Activated CD8-positive, alpha-beta memory T cell treated with anti-CD3 and anti-CD28 coated beads, Interleukin-2, amount 10 ng/mL, durations not matched to agents 7 days and 5 days (primary cell): ENCODE measurements around the gene RBM47. TPM values are rescaled to one million over a fixed set of nuclear protein-coding genes. Genes with fewer than 3 reads are reported as not detected.

Experiments used
- ATAC-seq: fragments of 150-1000 bp; cut with Tn5 transposase; one replicate; pipeline ENCODE4 v1.10.0; 2021; ENCODE audit warnings: moderate library complexity
- CTCF ChIA-PET: fragments of 350-600 bp; sonication (Branson Sonifier 250); formaldehyde crosslinking; loops from one replicate; lab custom pipeline; 2021; ENCODE audit warnings: antibody characterized with exemption; lab: Charles Lee
- DNase-seq: peaks from one replicate; pipeline ENCODE4 v3.0.0-alpha.2; 2020
- H3K27ac Mint-ChIP-seq: one replicate; pipeline ENCODE4 v1.8.0; 2021; ENCODE audit warnings: mild to moderate bottlenecking, mixed read lengths
- H3K27me3 Mint-ChIP-seq: one replicate; pipeline ENCODE4 v1.8.0; 2021; ENCODE audit warnings: mixed read lengths
- H3K36me3 Mint-ChIP-seq: one replicate; pipeline ENCODE4 v1.8.0; 2021; ENCODE audit warnings: mild to moderate bottlenecking, mixed read lengths
- H3K4me1 Mint-ChIP-seq: one replicate; pipeline ENCODE4 v1.8.0; 2021; ENCODE audit warnings: mixed read lengths
- H3K4me3 Mint-ChIP-seq: one replicate; pipeline ENCODE4 v1.8.0; 2021; ENCODE audit warnings: mild to moderate bottlenecking, moderate library complexity, mixed read lengths
- H3K9me3 Mint-ChIP-seq: one replicate; pipeline ENCODE4 v1.8.0; 2022; ENCODE audit warnings: low read depth, mixed read lengths
- total RNA-seq, 2 experiments: library from RNA; stranded (reverse); gene quantifications; one replicate each; pipeline ENCODE4 v1.2.3, GENCODE V29; 2021

RBM47 gene
- total RNA-seq, 2 experiments from 2014 or later, result 2.2 to 2.3 TPM

DNA sequence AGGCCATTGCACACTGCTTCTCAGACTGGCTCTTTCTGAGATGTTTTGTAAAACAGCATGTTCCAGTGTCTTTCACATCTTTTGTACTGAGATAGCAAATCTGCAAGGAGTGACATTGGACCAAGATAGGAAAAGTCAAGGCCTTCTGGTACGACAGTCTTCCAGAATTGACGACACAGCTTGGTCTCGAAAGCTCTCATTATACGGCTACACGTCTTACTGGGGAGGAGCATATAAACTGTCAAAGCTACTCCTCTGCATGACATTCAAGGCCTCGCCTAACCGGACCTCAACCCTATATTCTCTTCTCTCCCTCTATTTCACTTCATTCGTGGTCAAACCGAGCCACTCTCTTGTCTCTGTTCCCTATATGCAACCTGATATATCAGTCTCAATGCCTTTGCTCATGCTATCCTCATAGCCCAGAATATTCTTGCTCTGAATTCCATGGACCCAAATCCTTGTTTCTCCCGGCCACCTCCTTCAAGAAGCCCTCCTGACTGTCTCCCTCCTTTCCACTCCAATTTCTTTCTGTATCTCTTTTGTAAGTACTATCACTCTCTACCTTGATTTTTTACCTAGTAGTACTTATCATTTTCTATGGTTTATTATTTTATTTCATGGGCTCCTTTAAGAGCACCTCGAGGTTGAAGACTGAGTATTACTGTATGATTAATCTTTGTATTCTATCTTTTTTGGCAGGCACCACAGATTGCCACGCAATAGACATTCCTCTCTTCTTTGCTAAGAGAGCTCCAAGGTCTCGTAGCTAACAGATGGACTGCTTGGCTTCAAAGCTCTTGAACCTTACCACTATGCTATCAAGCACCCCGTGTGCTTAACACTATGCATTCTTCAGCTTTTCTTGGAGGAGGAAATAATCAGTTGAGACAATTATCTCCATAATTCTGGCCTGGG lies 35.1 kb downstream of the RBM47 start:
- Mint-ChIP-seq H3K4me3 (no peak overlapping the region), H3K27ac (no peak overlapping the region), H3K36me3 (no peaks in the 10 kb centered on the region), H3K27me3 (peaks cover 3% of the 10 kb centered on the region), H3K9me3 (no peaks in the 10 kb centered on the region), H3K4me1 (no peaks in the 10 kb centered on the region)
- no peak for DNase-seq
- ATAC-seq, result no peak
- CTCF ChIA-PET, result no interaction called here

DNA sequence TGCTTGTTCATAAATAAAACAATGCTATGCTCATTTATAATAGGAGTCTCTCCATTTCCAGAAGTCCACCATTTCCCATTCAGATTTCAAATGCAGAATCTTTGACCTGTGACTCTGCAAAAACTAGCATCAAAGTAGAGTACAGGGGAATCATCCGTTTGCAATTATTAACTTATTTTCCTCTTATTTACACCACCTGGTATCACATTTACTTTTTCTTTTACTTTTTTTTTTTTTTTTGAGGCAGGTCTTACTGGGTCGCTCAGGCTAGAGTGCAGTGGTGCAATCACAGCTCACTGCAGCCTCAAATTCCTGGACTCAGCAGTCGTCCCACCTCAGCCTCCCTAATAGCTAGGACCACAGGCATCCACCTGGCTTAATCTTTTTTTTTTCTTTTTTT lies 37.6 kb downstream of the RBM47 start:
- H3K36me3 Mint-ChIP-seq, result no peaks in the 10 kb centered on the region
- no peaks in the 10 kb centered on the region for H3K4me1 Mint-ChIP-seq
- no peak overlapping the region for H3K27ac Mint-ChIP-seq
- H3K27me3 Mint-ChIP-seq, result peaks cover 5% of the 10 kb centered on the region
- CTCF ChIA-PET, result interaction anchor here (1.0 kb wide), 1 partner anchor 24 kb away, joined by 3 read pairs; no protein-coding TSS in a partner anchor
- DNase-seq, result no peak
- H3K4me3 Mint-ChIP-seq, result no peak overlapping the region
- no peak for ATAC-seq
- H3K9me3 Mint-ChIP-seq, result no peaks in the 10 kb centered on the region

DNA sequence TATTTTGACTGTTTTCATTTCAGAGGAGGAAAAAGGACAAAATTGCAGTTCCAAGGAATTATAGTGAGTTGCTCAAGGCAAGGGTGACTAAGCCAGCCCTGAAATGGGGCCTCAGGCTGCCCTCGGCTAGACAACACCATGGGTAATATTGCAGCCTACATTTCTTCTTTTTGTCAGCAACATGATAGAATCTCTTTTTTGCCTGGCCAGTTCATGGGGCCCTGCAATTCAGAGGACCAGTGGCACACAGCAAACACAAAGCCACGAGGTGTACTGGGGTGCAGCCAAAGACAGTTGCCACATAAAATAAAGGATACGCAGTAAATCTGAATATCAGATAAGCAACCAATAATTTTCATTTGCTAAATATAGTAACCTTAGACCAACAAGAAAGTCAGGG lies 41.8 kb downstream of the RBM47 start:
- DNase-seq, result no peak
- Mint-ChIP-seq H3K4me3 (no peak overlapping the region), H3K4me1 (no peaks in the 10 kb centered on the region), H3K9me3 (no peaks in the 10 kb centered on the region), H3K36me3 (no peaks in the 10 kb centered on the region), H3K27me3 (peaks cover 18% of the 10 kb centered on the region), H3K27ac (no peak overlapping the region)
- CTCF ChIA-PET, result no interaction called here
- no peak for ATAC-seq

DNA sequence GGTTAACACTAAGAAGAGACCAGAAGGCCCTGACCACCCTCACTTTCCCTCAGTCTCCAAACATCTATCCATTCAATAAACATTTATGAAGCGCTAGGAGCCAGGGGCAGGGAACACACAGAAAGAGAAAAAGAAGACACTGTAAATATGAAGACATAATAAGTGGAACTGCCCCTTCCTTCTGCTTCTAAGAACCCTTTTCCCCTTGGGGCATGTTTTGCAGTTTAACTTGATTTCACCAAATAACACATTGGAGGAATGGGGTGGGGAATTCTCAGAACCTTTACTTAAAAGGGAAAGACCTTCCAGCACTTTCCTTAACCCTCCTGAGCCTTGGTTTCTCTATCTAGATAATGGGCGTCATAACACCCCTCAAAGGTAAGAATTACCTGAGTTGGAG lies 42.3 kb downstream of the RBM47 start:
- DNase-seq, result no peak
- Mint-ChIP-seq H3K9me3 (no peaks in the 10 kb centered on the region), H3K4me3 (no peak overlapping the region), H3K36me3 (no peaks in the 10 kb centered on the region), H3K27me3 (peaks cover 18% of the 10 kb centered on the region), H3K4me1 (no peaks in the 10 kb centered on the region), H3K27ac (no peak overlapping the region)
- no peak for ATAC-seq
- CTCF ChIA-PET, result no interaction called here

DNA sequence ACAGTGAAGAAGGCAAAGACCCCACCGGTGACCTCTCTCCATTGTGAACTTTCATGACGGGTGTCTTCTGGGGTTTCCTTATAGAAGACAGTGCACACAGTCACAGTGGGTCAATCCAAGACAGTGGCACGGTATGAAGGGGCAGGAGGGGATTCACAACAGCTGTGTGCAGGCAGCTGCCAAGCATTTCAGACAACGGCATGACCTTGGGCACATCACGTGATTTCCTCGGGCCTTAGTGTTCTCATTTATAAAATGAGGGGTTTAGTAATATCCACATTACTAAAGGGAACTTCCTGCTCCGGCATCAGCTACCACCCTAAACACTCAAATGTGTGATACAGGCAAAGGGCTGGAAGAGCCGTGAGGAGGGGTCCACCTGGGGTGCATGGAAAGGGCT lies 42.9 kb downstream of the RBM47 start:
- peaks cover 3% of the 10 kb centered on the region for H3K4me1 Mint-ChIP-seq

DNA sequence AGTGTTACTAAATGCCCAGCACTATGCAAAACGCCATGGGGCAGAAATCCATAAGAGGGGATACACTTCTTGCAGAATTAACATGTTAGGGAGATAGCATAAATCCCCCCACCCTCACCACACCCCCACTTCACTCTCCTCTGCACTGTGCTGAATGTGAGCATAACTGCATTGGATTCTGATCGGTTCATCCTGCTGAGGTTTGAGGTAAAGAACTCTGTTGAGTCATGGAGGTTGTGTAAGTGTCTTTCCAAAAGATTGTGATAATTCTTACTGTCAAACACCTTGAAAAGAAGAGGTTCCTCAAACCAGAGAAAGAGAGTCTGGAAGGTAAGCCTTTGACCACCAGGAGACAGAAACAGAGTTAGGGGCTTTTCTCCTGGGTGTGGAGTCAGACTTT lies 43.6 kb downstream of the RBM47 start:
- Mint-ChIP-seq H3K36me3 (no peaks in the 10 kb centered on the region), H3K4me3 (no peak overlapping the region), H3K9me3 (no peaks in the 10 kb centered on the region), H3K27me3 (peaks cover 18% of the 10 kb centered on the region), H3K4me1 (peaks cover 8% of the 10 kb centered on the region), H3K27ac (no peak overlapping the region)
- CTCF ChIA-PET, result no interaction called here
- DNase-seq (no peak), ATAC-seq (no peak)

More for the DNA sequence above, 42.9 kb downstream of the RBM47 start:
- Mint-ChIP-seq H3K27ac (no peak overlapping the region), H3K9me3 (no peaks in the 10 kb centered on the region), H3K27me3 (peaks cover 18% of the 10 kb centered on the region), H3K4me3 (no peak overlapping the region), H3K36me3 (no peaks in the 10 kb centered on the region)
- DNase-seq (no peak), ATAC-seq (no peak)
- CTCF ChIA-PET, result no interaction called here

DNA sequence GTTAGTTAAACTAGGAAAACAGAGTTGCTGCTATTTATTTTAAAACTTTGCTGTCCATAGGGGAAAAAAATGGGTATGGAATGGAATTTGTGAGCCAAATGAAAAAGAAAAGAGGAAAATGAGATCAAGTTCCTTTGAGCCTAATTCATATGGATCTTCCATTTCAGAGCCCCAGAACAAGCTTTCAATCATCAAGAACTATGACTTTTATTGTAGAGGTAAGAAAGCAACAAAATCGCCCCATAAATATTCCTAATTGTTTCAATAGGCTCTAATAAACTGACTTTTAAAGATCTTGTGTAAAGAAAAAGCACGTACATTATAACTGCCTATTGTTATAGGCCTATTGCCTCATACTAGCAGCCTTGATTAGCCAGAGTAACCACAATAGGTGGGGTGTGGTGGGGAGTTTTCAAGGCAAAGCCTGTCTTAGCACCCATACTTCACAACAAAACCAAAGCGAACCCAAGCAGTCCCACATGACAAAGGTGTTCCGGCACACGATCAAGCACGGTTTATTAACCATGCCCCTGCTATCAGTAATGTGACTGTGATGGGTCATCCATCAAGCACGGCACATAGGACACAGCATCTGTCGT lies 44.4 kb downstream of the RBM47 start:
- Mint-ChIP-seq H3K27me3 (peaks cover 18% of the 10 kb centered on the region), H3K9me3 (no peaks in the 10 kb centered on the region), H3K4me1 (peaks cover 8% of the 10 kb centered on the region), H3K4me3 (no peak overlapping the region), H3K27ac (no peak overlapping the region), H3K36me3 (no peaks in the 10 kb centered on the region)
- no peak for ATAC-seq
- CTCF ChIA-PET, result no interaction called here
- DNase-seq, result no peak

DNA sequence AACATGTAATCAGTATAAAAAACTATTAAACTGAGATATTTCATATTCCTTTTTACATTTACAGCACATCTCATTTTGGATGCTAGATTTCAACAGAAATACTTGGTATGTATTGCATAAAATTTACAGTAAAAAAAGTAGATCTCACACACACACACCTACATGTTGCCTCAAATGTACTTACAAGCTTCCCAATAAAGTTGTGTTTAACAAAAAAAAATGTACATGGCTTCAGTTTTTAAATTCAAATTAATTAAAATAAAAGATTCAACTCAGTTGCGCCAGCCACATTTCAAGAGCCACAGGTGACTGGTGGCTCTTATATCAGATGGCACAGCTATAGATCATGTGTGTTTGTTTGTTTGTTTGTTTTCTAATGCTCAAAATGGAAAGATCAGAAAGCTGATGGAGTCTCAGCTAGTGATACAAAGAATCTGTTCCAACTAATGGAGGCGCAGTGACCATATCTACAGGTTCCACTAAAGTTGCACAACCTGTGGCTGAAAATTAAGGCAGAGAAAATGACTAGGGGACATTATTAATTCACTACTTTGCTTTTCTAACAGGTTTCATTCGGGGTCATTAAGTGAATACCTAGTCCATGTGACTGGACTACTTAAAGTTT lies 45.0 kb downstream of the RBM47 start:
- H3K27me3 Mint-ChIP-seq, result peaks cover 15% of the 10 kb centered on the region
- no peaks in the 10 kb centered on the region for H3K36me3 Mint-ChIP-seq
- no peak overlapping the region for H3K4me3 Mint-ChIP-seq
- ATAC-seq (no peak), DNase-seq (no peak)
- H3K9me3 Mint-ChIP-seq, result no peaks in the 10 kb centered on the region
- CTCF ChIA-PET, result no interaction called here
- peaks cover 8% of the 10 kb centered on the region for H3K4me1 Mint-ChIP-seq
- no peak overlapping the region for H3K27ac Mint-ChIP-seq

DNA sequence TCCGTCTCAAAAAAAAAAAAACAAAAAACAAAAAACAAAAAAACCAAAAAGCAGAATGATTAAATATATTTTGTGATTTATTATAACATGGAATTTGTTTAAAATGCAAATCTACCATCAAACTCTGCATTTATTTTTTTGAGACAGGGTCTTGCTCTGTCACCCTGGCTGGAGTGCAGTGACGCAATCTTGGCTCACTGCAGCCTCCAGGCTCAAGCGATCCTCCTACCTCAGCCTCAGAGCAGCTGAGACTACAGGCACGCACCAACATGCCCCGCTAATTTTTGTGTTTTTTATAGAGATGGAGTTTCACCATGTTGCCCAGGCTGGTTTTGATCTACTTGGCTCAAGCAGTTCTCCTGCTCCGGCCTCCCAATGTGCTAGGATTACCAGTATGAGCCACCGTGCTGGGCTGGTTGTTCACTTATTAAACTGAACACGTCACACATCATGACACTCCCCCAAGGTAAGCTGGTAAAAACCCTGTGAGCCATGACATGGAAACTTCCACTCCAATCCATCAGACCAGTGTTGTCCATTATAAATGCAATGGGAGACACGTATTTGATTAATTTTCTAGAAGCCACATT lies 45.7 kb downstream of the RBM47 start:
- peaks cover 15% of the 10 kb centered on the region for H3K27me3 Mint-ChIP-seq
- no peak for ATAC-seq
- H3K4me3 Mint-ChIP-seq, result no peak overlapping the region
- no peak overlapping the region for H3K27ac Mint-ChIP-seq
- H3K9me3 Mint-ChIP-seq, result no peaks in the 10 kb centered on the region
- no peak for DNase-seq
- peaks cover 8% of the 10 kb centered on the region for H3K4me1 Mint-ChIP-seq
- CTCF ChIA-PET, result no interaction called here
- H3K36me3 Mint-ChIP-seq, result no peaks in the 10 kb centered on the region

DNA sequence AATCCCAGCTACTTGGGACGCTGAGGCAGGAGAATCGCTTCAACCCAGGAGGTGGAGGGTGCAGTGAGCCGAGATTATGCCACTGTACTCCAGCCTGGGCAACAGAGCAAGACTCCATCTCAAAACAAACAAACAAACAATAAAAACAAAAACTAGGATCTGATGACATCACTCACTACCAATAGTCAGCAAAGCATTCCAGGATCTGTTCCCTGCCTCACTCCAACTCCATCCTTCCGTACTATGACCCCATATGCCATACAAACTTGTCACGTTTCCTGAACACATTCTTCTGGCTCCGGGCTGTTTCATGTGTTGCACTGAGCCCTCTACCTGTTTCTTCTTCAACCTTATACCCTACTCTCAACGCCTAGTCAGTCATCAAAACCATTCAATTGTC lies 47.3 kb downstream of the RBM47 start:
- CTCF ChIA-PET, result no interaction called here
- Mint-ChIP-seq H3K4me1 (peaks cover 11% of the 10 kb centered on the region), H3K36me3 (no peaks in the 10 kb centered on the region), H3K27me3 (peaks cover 15% of the 10 kb centered on the region), H3K27ac (no peak overlapping the region), H3K4me3 (no peak overlapping the region), H3K9me3 (no peaks in the 10 kb centered on the region)
- ATAC-seq (no peak), DNase-seq (no peak)

DNA sequence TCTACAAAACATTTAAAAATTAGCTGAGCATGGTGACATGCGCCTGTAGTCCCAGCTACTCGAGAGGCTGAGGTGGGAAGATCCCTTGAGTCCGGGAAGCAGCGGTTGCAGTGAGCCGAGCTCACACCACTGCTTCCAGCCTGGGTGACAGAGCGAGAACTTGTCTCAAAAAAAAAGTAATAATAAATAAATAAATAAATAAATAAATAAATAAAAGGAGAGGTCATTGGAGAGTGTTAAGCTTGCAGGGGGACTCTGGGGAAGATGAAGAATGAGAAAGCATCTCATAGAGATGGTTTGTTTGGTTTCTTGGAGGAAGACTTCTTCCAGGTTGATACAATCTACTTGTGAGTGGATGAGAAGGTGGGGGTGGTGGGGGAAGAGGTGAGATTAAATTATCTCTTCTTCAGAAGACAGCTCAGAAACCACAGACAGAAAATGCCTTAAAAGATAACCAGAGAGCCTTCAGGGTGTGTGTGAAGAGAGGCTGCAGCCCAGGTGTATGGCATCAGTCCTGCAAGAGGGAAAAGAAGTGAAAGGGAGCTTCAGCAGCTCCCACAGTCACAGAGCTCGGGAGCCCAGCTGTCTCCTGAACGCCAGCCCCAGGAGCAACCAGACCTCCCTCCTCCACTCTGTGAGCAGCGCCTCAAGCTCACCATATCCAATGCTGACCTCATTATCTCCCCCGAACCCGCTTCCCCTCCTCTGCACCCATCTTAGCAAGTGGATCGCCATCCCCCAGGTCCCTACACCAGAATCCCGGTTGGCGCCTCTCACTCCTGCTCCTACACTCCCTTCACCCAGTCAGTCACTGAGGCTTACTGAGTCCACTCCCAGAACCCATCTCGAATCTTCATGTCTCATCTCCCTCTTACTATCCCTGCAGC lies 48.2 kb downstream of the RBM47 start:
- no peak for ATAC-seq
- Mint-ChIP-seq H3K27ac (no peak overlapping the region), H3K4me3 (no peak overlapping the region), H3K27me3 (peaks cover 10% of the 10 kb centered on the region), H3K36me3 (no peaks in the 10 kb centered on the region), H3K9me3 (no peaks in the 10 kb centered on the region), H3K4me1 (peaks cover 20% of the 10 kb centered on the region)
- CTCF ChIA-PET, result interaction anchor here (1.0 kb wide), 1 partner anchor 16 kb away, joined by 4 read pairs; no protein-coding TSS in a partner anchor
- DNase-seq, result no peak

DNA sequence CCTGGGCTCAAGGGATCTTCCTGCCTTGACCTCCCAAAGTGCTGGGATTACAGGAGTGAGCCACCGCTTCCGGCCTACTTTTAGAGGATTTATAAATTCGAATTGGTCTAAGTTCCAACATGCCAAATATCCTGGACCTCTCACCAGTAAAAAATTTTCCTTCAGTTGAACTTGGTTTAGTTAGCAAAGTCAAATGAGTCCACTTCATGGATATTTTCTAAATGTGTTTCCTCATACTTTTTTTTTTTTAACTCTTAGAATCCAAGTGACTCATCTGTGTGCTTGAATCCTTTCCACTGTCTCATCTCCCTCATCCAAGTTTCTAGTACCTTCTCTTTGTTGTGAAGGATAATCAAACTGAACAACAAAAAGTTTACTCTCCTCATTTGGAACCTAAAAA lies 49.7 kb downstream of the RBM47 start:
- Mint-ChIP-seq H3K27me3 (peaks cover 2% of the 10 kb centered on the region), H3K27ac (no peak overlapping the region), H3K36me3 (no peaks in the 10 kb centered on the region), H3K4me1 (peaks cover 23% of the 10 kb centered on the region), H3K9me3 (no peaks in the 10 kb centered on the region), H3K4me3 (no peak overlapping the region)
- DNase-seq, result no peak
- CTCF ChIA-PET, result no interaction called here
- no peak for ATAC-seq
